GM18519 (cell line): ENCODE data around the gene MRPS17.
"Not testable (repeated sequence)": the region's sequence is repeated elsewhere in the genome, so short reads cannot be mapped to it uniquely, and the experiment has no call there.

Experiments
- ATAC-seq: cut with Tn5 transposase; IDR thresholded peaks from one replicate; pipeline ENCODE4 v1.9.1; 2021; ENCODE audit warnings: mild to moderate bottlenecking, moderate library complexity; ENCODE audit not compliant: unreplicated experiment, low FRiP score

The MRPS17 gene

DNA sequence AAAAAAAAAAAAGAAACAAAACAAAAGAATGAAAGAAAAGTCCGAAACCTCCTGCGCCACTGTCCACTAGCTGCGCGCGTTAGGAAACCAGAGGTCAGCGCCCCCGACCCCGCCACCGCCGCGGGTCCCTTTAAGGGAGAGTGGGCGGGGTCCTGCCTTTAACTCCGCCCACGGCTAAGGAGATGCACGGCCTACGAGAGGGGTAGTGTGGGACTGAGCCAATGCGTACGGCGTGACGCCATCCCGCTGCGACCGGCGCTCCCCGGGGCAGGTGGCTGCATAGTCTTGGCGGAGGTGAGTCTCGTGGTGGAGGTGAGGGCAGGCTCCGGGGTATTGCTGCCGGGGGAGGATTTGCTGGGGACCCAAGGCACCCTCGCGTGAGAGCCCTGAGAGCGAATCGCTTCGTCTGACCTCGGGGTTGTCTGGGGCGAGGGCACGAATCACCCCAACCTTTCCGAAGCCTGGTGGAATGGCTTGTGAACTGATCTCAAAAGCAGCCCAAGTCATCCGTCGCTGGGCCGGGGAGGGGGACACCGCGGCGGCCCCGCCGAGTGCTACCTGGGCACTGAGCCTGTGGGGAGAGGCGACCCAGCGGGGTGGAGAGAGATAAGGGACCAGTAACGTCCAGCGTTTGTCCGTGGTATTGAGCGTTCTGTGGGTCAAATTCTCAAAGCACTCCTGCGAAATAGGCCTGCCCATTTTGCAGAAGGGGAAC lies at the start of gene MRPS17:
TSS of gene MRPS17 (plus strand) at position 241 of the 715 bp plus-strand sequence. CDS start 1,319 bp downstream, outside the sequence.
- ATAC-seq, result peak; percentile 99

DNA sequence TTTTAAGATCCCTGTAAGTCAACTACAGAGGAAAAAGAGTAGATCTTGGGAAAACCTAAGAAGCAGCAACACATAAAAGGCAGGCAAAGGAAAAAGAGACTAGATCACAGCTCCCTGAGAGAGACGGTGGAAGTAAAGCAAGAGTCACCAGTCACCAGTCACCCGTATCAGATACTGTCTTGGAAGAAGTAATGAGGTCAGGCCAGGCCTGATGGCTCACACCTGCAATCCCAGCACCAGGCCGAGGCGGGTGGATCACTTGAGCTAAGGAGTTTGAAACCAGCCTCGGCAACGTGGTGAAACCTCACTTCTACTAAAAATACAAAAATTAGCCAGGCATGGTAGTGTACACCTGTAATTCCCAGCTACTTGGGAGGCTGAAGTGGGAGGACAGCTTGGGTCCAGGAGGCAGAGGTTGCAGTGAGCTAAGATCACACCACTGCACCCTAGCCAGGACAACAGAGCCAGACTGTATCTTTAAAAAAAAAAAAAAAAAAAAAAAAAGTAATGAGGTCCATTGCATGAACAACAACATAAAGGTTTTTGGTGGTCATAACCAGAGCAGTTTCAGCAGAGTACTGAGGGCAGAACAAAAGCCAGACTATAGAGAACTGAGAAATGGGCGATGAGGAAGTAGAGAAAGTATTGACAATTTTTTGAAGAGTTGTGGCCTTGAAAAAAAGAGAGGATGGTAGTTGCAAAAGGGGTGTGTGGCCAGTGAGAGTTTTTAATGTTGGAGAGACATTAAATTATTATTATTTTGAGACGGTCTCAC lies 47.5 kb upstream of the MRPS17 start:
- peak; percentile 98 for ATAC-seq

DNA sequence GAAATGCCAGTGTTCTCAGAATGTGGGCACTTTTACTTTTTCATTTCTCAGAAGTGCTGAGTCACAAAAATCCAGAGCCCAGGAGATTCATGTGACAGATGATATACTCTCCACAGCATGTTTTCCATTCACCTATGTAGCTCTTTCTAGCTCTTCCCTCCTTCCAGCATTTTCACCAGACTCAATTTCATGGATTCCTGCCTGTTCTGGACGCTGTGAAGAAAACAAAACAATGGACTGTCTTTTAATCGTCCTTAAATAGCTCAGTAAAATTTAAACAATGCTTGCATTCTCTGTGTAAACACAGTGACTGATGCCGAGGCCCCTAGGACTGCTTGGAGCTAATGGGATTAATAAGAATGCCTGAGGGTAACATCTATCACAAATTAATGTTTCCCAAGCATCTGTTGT lies 38.9 kb upstream of the MRPS17 start:
- ATAC-seq, result no peak

DNA sequence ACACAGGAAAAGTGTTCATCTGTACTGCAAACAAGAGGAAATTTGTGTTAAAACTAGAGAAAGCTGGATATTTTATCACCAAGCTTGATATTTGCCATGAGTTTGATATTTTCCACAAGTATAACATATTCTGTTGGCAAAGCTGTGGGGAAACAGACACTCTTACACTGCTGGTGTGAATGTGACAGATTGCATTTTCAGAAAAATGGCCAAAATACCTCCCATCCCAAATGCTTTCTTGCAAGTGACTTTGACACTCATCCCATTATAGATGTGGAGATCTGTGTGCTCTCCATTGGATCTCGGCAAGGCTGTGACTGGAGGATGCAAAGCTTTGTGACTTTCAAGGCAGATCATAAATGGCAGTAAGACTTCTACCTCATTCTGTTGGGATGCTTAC lies 33.9 kb upstream of the MRPS17 start:
- ATAC-seq, result no peak

DNA sequence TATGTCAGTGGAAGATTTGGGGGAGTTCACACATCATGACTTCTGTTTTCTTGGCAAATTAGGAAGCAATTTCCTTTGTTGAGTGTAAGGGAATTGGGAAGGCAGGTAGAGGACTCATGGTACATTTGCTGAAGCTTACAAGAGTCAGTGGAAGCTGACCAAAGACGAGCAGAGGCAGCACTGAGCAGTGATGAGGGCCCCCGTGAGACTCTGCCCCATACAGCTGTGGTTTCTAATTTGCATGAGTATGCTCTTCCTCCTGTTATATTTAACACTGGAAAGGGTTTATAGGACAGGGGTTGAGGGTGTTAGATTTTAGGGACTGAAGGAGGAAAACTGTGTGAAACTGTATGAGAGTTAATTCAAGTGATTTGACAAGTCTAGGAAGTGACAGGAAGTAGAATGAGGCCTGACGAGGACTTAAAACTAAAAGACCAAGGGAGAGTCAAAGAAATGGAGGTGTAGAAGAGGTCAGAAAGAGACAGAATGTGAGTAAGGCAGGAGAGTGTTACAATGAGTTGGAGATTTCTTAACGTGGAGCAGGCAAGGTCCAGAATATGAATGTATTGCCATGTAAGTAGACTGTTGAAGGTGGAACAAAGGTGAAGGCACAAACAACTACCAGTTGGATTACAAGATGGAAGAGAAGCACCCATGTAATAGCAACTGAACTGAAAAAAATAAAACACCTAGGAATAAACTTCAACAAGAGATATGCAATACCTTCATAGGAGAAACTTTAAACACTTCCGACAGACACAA lies 23.5 kb upstream of the MRPS17 start:
- no peak for ATAC-seq

DNA sequence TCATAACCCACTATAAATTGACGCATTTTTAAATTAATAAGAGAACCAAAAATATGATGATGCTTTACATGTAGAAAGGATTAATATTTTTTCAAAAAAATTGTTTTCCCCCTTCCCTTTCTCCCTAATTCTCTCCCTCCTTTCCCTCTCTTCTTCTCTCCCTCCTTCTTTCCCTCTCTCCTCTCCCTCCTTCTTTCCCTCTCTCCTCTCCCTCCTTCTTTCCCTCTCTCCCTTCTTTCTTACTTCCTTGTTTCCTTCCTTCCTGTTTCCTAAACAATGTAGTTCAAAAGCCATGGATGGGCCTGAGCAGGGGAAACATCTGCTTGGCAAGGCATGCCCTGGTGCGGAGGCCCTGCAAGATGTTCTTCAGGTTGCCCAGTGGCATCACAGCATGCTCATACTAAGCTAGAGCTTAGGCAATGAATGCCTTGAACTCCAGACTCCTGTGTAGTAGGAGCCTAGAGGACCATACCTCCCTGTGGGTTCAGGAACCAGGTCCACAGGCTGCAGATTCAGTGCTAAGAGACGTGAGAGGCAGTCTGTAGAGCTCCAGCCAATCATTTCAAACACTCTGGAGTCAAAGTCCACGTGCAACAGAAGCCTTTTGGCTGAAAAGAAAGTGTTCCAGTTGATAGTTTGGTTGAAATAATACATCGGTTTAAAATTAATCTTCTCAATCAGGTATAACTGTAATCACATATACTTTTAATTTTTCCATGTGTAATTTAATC lies 20.1 kb upstream of the MRPS17 start:
- ATAC-seq, result no peak

DNA sequence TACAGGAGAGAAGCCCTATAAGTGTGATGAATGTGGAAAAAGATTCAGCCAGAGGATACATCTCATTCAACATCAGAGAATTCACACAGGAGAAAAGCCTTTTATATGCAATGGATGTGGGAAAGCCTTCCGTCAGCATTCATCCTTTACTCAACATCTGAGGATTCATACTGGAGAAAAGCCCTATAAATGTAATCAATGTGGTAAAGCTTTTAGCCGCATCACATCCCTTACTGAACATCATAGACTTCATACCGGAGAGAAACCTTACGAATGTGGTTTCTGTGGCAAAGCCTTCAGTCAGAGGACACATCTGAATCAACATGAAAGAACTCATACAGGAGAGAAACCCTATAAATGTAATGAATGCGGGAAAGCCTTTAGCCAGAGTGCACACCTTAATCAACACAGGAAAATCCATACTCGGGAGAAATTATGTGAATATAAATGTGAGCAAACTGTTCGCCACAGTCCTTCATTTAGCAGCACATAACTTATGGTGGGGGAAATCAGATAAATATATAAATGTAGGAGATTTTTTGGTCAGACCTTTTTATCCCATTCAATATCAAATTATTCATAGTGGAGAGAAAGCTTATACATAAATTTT lies 12.1 kb upstream of the MRPS17 start:
- no peak for ATAC-seq

DNA sequence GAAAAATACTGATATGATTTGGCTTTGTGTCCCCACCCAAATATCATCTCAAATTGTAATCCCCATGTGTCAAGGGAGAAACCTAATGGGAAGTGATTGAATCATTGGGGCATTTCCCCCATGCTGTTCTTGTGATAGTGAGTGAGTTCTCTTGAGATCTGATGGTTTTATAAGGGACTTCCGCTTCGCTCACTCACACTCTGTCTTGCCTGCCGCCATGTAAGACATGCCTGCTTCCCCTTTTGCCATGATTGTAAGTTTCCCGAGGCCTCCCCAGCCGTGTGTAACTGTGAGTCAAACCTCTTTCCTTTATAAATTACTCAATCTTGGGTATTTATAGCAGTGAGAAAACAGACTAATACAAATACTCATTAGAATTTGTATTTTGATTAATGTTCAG lies 5.1 kb upstream of the MRPS17 start:
- ATAC-seq, result no peak

DNA sequence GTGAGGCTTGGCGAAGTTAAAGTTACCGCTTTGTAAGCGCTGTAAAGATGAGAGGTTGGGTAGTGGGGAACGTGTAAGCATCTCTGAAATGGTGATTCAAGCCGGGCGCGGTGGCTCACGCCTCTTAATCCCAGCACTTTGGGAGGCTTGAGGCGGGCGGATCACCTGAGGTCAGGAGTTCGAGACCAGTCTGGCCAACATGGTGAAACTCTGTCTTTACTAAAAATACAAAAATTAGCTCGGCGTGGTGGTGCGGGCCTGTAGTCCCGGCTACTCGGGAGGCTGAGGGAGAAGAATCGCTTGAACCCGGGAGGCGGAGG lies 635 bp downstream of the MRPS17 start:
- not testable (repeated sequence) for ATAC-seq

DNA sequence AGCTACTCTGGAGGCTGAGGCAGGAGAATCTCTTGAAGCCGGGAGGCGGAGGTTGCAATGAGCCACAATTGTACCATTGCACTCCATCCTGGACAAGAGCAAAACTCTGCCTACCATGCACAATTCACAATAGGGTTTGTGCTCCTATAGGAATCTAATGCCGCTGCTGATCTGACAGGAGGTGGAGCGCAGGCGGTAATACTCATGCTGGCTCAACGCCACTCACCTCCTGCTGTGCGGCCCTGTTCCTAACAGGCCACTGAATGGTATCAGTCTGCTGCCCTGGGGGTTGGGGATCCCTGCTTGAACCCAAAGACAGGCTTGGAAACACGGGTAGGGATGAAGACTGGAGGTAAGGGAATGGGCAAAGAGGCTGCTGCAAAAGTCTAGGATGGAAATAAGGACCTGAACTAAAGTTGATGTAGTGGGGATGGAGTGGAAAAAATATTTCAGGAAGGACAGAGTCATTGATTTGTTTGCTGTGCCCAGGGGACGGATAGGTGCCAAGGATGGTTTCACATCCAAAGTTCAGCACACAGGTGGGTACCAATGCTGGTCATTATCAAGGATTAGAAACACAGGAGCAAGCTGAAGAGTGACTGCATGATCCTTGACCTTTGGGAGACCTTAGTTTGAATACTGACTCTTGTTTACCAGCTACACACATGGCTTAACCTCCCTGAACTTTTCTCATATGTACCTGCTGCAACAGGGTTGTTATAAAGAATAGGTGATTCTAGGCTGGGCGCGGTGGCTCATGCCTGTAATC lies 2.2 kb downstream of the MRPS17 start:
- ATAC-seq, result no peak

DNA sequence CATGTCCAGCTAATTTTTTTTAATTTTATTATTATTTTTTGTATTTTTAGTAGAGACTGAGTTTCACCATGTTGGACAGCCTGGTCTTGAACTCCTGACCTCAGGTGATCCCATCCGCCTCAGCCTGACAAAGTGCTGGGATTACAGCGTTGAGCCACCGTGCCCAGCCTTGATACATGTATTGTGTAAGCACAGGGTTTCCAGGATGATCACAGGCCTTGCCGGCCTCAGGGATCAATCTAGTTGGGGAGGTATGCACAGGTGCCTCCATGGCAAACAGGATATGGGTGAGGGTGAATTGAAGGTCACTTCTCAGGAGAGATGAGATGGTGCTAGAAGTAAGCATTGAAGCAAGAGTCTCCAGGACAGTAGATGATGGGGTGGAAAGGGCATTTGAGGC lies 5.5 kb downstream of the MRPS17 start:
- ATAC-seq, result no peak

DNA sequence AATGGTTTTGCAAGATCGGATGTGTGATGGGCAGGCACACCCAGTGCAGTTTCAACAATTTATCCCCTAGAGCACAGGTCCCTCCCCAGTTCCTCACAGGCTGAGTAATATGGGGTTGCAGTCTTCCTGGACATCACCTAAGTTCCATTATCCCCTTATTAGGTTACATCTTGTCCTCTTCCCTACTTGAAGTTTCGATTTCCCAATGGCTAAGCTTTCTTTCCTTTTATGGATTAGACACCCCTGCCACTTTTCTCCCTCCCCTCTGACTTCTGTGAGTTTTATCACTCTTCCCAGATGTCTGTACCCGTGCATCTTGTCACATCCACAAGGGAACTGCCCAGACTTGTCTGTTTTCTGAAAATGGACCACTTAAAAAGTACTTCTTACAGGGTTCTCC lies 10.3 kb downstream of the MRPS17 start:
- ATAC-seq, result no peak

DNA sequence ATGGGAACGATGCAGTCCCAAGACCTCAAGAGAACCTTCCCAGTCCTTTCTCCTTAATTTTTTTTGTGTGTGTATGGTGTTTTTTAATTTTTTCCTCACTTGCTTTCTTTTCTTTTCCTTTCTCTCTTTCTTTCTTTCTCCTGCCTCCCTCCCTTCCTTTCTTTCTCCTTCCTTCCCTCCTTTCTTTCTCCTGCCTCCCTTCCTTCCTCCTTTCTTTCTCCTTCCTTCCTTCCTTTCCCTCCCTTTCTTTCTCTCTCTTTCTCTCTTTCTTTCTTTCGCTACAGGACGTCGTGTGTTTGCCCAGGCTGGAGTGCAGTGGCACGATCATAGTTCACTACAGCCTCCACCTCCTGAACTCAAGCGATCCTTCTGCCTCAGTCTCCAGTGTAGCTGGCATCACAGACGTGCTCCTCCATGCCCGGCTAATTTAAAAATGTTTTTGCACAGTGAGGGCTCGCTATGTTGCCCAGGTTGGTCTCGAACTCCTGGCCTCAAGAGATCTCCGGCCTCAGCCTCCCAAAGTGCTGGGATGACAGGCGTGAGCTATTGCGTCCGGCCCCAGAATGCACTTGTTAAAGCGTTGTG lies 12.0 kb downstream of the MRPS17 start:
- ATAC-seq, result no peak

DNA sequence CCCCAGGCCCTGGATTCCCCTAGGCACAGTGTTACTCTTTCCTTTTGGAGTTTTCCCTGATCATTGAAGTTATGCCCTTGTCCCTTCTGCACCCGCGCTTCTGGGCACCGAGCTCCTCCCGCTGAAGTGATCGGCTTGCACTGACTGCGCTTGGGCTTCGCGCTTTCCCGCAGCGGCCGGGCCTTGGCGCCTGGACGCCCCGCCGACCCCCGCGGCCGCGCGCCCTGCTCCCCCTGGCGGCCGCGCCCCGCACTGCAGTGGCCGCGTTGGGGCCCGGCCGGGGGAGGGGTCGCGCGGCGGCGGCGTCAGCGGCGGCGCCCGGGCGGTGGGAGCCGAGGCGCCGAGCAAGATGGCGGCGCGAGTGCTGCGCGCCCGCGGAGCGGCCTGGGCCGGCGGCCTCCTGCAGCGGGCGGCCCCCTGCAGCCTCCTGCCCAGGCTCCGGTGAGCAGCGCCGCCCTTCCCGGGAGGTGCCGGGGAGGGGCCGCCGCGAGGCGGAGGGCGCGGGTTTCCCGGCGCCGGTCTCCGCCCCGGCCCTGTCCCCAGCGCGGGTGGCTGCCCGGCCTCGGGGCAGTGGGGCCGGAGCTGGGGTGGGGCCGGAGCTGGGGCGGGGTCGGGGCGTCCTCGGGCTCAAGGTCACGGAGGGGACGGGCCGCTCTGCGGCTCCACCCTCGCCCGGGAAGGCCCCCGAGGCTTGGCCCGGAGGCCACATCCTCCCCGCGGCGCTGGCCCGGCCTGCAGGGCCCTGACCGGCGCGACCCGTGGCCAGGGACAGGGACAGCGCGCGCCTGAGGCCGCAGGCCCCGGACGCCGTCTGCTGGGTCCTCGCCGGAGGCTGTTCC lies 12.8 kb downstream of the MRPS17 start, which contains the start of gene NIPSNAP2:
TSS of gene NIPSNAP2 (plus strand) at position 325 of the 839 bp plus-strand sequence. CDS start at position 350, 25 bp downstream.
- ATAC-seq, result peak; percentile 89

DNA sequence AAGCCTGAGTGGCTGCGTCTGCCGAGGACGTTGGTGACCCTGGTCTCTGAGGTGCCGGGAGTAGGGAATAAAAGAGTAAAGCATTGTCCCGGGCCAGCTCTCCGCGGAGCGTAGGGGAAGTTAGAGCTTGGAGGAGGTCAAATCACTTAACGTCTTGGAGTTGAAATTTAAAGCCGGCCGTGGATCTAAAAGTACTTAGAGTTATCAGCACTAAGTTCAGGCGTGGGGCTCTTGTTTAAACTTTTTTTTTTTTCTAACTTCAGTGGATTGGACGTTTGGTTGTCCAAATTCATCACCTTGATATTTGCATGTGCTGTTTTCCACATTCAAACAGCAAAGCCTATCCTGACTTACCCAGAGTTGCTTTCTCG lies 13.4 kb downstream of the MRPS17 start:
- no peak for ATAC-seq

DNA sequence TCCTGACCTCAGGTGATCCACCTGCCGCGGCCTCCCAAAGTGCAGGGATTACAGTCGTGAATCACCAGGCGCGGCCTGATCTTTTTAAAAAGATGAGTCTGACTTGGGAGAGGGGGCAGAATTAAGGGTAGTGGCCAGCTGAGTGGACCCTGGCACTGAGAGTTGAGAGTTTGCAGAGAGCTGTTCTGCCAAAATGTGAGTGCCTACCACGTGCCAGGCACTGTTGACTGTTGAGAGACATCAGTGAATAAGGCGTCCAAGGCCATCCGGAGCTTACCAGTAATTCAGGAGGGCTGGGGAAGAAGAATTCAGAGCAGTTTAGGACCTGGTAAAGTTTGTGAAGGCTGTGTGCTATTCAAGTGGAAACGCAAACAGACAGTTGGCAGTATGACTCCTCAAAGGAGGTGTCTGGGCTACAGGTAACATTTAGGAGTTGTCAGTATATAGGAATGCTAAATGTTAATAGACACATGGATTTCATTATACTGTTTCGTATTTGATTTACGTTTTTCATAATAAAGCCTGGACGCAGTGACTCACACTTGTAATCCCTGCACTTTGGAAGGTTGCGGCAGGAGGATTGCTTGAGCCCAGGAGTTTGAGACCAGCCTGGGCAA lies 14.2 kb downstream of the MRPS17 start:
- no peak for ATAC-seq

DNA sequence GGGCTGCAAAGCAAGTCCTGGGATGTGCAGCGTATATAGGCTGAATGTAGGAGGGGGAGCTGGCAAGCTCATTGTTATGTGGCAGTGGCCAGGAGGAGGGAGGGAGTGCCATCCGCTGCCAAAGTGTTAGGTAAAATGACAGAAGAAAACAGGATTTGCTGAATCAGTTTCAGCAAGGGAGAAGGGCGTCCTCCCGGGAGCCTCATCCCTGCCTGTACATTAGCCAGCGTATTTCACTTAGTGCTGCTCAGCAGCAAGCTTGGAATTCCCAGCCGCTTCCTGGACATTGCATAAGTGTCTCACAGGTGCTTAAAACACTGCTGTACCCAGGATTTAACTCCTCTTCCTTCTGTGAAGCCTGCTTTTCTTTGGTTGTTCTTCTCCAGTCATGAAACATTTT lies 15.2 kb downstream of the MRPS17 start:
- ATAC-seq, result no peak

DNA sequence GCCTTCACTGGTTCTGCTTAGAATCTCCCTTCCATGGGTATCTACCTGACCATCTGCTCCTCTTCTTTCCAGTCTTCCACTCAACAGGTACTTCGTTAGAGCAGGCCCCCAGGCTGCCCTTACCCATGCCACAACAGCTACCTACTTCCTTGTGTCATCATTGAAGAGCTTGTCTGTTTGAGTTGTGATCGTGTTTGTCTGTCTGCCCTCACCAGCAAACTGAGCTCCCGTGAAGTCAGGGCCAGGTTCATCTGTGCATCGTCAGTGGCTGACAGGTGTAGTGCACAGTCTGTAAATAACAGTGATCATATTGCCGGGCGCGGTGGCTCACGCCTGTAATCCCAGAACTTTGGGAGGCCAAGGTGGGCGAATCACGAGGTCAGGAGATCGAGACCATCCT lies 17.7 kb downstream of the MRPS17 start:
- ATAC-seq, result no peak
